ENCODE data around the gene AHDC1. TPM values are rescaled to one million over a fixed set of nuclear protein-coding genes. Genes with fewer than 3 reads are reported as not detected.

Gene AHDC1
- total RNA-seq, 1 donor from 2014 or later: 50.1 TPM

DNA sequence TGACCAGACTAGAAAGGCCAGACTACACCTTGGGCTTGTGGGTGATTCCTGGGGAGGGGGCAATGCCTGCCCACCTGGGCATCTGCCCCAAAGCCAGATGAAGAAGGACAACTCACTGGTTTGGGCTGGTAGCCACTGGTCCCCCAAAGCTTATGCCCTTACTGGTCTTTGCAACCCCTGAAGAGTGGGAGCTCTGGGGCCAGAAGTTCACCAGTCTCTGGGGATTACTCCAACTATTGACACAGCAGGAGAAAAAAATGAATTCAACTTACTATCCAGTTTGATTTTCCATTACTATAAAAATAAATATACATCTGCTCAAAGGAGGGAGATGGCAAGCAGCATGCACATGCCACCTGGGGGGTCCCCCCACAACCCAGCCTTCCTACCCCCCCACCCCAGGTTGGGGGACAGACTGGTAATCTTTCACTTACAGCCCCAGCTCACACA, 2.6 kb downstream of the AHDC1 start:
- no peak for DNase-seq (ENCODE audit: low read depth, low spot score)
- H3K27me3 Mint-ChIP-seq (ENCODE audit: low read depth): peaks cover 2% of the 10 kb centered on the region
- H3K27ac Mint-ChIP-seq (ENCODE audit: unreplicated experiment): no peak overlapping the region
- no peaks in the 10 kb centered on the region for H3K36me3 Mint-ChIP-seq (ENCODE audit: low read depth)
- H3K4me1 Mint-ChIP-seq: peaks cover 35% of the 10 kb centered on the region
- peak overlapping the region; percentile 92 for H3K4me3 Mint-ChIP-seq
- TF ChIP-seq, protein P1, sequence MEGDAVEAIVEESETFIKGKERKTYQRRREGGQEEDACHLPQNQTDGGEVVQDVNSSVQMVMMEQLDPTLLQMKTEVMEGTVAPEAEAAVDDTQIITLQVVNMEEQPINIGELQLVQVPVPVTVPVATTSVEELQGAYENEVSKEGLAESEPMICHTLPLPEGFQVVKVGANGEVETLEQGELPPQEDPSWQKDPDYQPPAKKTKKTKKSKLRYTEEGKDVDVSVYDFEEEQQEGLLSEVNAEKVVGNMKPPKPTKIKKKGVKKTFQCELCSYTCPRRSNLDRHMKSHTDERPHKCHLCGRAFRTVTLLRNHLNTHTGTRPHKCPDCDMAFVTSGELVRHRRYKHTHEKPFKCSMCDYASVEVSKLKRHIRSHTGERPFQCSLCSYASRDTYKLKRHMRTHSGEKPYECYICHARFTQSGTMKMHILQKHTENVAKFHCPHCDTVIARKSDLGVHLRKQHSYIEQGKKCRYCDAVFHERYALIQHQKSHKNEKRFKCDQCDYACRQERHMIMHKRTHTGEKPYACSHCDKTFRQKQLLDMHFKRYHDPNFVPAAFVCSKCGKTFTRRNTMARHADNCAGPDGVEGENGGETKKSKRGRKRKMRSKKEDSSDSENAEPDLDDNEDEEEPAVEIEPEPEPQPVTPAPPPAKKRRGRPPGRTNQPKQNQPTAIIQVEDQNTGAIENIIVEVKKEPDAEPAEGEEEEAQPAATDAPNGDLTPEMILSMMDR (conservative IDR thresholded peaks at IDR 0.05): no peak
- H3K9me3 Mint-ChIP-seq: no peaks in the 10 kb centered on the region

- H3K36me3 Mint-ChIP-seq (ENCODE audit: low read depth): no peaks in the 10 kb centered on the region
- TF ChIP-seq, protein P1 (conservative IDR thresholded peaks at IDR 0.05): no peak
- DNase-seq (ENCODE audit: low read depth, low spot score): no peak
- H3K9me3 Mint-ChIP-seq: no peaks in the 10 kb centered on the region
- H3K27me3 Mint-ChIP-seq (ENCODE audit: low read depth): peaks cover 2% of the 10 kb centered on the region
- peak overlapping the region; percentile 92 for H3K4me3 Mint-ChIP-seq
- peak overlapping the region; percentile 10 for H3K27ac Mint-ChIP-seq (ENCODE audit: unreplicated experiment)
- H3K4me1 Mint-ChIP-seq: peaks cover 35% of the 10 kb centered on the region
Observed at GRCh38 chr1:27600498-27601175, 3.3 kb downstream of the AHDC1 start.

DNA sequence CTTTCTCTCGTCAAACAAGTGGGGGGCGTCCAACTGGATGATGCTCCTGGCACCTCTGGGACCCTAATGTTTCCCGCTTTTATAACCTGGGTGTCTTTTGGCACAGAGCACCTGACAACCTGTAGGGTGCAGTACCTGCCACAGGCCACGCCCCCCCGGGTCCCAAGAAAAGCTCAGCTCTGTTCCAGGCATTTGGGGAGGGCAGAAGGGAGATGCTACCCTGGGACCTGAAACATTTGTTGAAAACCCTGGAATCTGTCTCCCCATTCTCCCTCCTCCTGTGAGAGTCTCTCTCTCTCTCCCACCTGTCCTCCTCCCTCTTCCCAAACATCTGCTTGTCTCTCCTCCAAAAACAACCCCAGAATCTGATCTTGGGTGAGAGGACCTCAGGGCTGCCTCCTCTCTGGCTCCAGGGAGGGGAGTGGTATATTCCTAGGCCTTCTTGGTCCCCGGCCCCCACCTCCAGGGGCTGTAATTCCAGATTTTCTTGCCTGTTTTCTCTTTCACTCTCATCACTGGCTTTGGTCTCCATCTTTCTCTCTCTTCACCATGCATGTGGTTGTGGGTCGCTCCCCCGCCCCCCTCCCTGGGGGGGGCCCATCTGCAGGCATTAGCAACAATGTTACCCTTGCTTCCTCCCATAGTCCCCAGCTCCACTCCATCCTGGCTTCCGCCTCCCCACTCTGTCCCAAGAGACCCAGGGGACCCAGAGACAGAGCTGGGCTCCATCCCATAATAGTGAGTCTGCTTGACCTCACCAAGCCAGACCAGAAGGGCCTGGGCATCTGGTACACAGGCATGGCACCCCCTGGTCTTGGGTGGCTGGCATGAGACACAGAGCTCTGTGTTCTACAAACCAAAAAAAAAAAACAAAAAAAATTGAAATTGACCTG, 4.1 kb downstream of the AHDC1 start:
- H3K27me3 Mint-ChIP-seq (ENCODE audit: low read depth): peaks cover 2% of the 10 kb centered on the region
- TF ChIP-seq, protein P1 (conservative IDR thresholded peaks at IDR 0.05): no peak
- no peaks in the 10 kb centered on the region for H3K36me3 Mint-ChIP-seq (ENCODE audit: low read depth)
- peak overlapping the region; percentile 23 for H3K27ac Mint-ChIP-seq (ENCODE audit: unreplicated experiment)
- peak overlapping the region; percentile 92 for H3K4me3 Mint-ChIP-seq
- H3K9me3 Mint-ChIP-seq: no peaks in the 10 kb centered on the region
- DNase-seq (ENCODE audit: low read depth, low spot score): no peak
- peaks cover 35% of the 10 kb centered on the region for H3K4me1 Mint-ChIP-seq

DNA sequence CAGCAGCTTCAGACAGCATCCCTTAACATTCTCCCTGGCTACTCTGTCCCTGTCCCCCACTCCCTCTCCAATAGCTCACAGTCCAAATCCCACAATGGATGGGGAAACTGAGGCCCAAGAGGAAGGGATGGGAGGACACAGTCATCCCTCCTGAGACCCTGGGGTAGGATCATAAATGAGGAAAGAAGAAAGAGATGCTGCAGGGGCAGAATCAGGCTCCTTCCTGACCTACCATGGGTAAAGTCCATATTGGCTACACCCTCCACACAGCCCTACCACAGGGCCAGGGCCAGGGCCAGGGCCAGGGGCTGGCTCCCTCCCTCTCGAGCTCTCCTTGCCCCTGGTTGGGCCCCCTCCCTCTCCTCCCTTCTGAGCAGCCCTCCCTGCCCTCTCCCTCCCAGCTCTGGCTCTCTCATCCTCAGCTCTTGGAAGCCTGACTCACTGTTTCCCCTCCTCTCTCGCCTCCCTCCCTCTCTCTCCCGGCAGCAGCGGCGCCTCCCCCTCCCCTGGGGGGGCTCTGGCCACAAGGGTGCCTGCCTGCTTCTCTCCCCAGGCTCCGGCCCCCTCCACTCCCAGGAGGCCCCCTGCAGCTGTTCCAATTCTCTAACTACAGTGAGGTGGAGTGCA, 4.9 kb downstream of the AHDC1 start:
- TF ChIP-seq, protein P1 (conservative IDR thresholded peaks at IDR 0.05): no peak
- Mint-ChIP-seq H3K36me3 (ENCODE audit: low read depth) (no peaks in the 10 kb centered on the region), H3K4me3 (peak overlapping the region; percentile 92), H3K4me1 (peaks cover 35% of the 10 kb centered on the region), H3K9me3 (no peaks in the 10 kb centered on the region), H3K27me3 (ENCODE audit: low read depth) (peaks cover 2% of the 10 kb centered on the region), H3K27ac (ENCODE audit: unreplicated experiment) (peak overlapping the region; percentile 62)
- no peak for DNase-seq (ENCODE audit: low read depth, low spot score)

GRCh38 chr1:27598295-27598687, 5.7 kb downstream of the AHDC1 start:
- Mint-ChIP-seq H3K9me3 (no peaks in the 10 kb centered on the region), H3K4me1 (peaks cover 35% of the 10 kb centered on the region), H3K27ac (ENCODE audit: unreplicated experiment) (no peak overlapping the region), H3K4me3 (peak overlapping the region; percentile 76), H3K36me3 (ENCODE audit: low read depth) (no peaks in the 10 kb centered on the region), H3K27me3 (ENCODE audit: low read depth) (peaks cover 2% of the 10 kb centered on the region)
- TF ChIP-seq, protein P1 (conservative IDR thresholded peaks at IDR 0.05): no peak
- no peak for DNase-seq (ENCODE audit: low read depth, low spot score)

Data from neural crest cell (in vitro differentiated cells).